H1 (cell line): ENCODE measurements around the gene SLC24A1. TPM values are rescaled to one million over a fixed set of nuclear protein-coding genes. Genes with fewer than 3 reads are reported as not detected.

Experiments
- CTCF ChIA-PET: fragments of 300-600 bp; sonication (Branson Sonifier 250); formaldehyde crosslinking; loops from one replicate; lab custom pipeline; 2021; ENCODE audit not compliant: partially characterized antibody; lab: Charles Lee
- POLR2A ChIA-PET: fragments of 300-600 bp; sonication (Branson Sonifier 250); formaldehyde crosslinking; loops from one replicate; lab custom pipeline; 2021; ENCODE audit warnings: inconsistent platforms; ENCODE audit not compliant: partially characterized antibody; lab: Charles Lee
- DNase-seq, 2 experiments: peaks; one replicate each; pipeline versions ENCODE4 v3.0.0 to v3.0.0-alpha.2; 2010 to 2022; ENCODE audit warnings: low spot score in 2 of 2, low read depth in 1 of 2, mixed read lengths in 1 of 2
- FAIRE-seq: peaks from 2 replicates; lab custom pipeline; 2011; peaks lifted over from hg19 to GRCh38; lab: Jason Lieb, UNC
- H2AFZ ChIP-seq: 2 replicates; pipeline ENCODE4 v1.8.1; 2012; ENCODE audit warnings: low read length, inconsistent platforms
- H2AK5ac ChIP-seq: 2 replicates; pipeline ENCODE4 v1.6.1; 2013; ENCODE audit warnings: low read depth, low read length
- H2BK120ac ChIP-seq: replicated peaks from 2 replicates; pipeline ENCODE3; 2013; ENCODE audit warnings: low read depth, low read length, inconsistent platforms
- H2BK12ac ChIP-seq: 2 replicates; pipeline ENCODE4 v1.6.1; 2013; ENCODE audit warnings: low read depth, low read length
- H2BK15ac ChIP-seq: 2 replicates; pipeline ENCODE4 v1.6.1; 2013; ENCODE audit warnings: low read length
- H2BK20ac ChIP-seq: 2 replicates; pipeline ENCODE4 v1.6.1; 2013; ENCODE audit warnings: low read length
- H2BK5ac ChIP-seq: 2 replicates; pipeline ENCODE4 v1.6.1; 2013; ENCODE audit warnings: low read depth, low read length
- H3K14ac ChIP-seq: 2 replicates; pipeline ENCODE4 v1.6.1; 2013; ENCODE audit warnings: inconsistent platforms; ENCODE audit not compliant: insufficient read length
- H3K18ac ChIP-seq: 2 replicates; pipeline ENCODE4 v1.6.1; 2013; ENCODE audit warnings: low read length; ENCODE audit errors: extremely low read depth
- H3K23ac ChIP-seq: 2 replicates; pipeline ENCODE4 v1.6.1; 2013; ENCODE audit warnings: inconsistent platforms; ENCODE audit not compliant: insufficient read length
- H3K23me2 ChIP-seq: 2 replicates; pipeline ENCODE4 v1.6.1; 2013; ENCODE audit warnings: low read depth, low read length
- H3K27ac ChIP-seq: 2 replicates; pipeline ENCODE4 v1.6.1; 2011; ENCODE audit warnings: low read depth, low read length, inconsistent platforms
- H3K27me3 ChIP-seq, 4 experiments: replicated peaks in 1 of 4; 1 replicate in 1 of 4; 2 replicates in 3 of 4; pipeline versions ENCODE4 v1.6.1 to v1.8.1; 2011 to 2013; ENCODE audit warnings: low read length in 3 of 4, mild to moderate bottlenecking in 3 of 4, inconsistent platforms in 2 of 4, mixed read lengths in 2 of 4, moderate library complexity in 1 of 4; ENCODE audit not compliant: control insufficient read depth in 3 of 4, insufficient read depth in 3 of 4; ENCODE audit errors: extremely low read depth in 1 of 4
- H3K36me3 ChIP-seq, 4 experiments: 2 replicates each; pipeline versions ENCODE4 v1.6.1 to v1.8.1; 2011 to 2013; ENCODE audit warnings: mild to moderate bottlenecking in 4 of 4, low read length in 3 of 4, moderate library complexity in 2 of 4, control low read depth in 1 of 4, inconsistent platforms in 1 of 4; ENCODE audit not compliant: insufficient read depth in 4 of 4, control insufficient read depth in 2 of 4
- H3K4ac ChIP-seq: replicated peaks from 2 replicates; pipeline ENCODE3; 2013; ENCODE audit warnings: low read length, low read depth, mixed read lengths, inconsistent platforms; ENCODE audit not compliant: insufficient read length
- H3K4me1 ChIP-seq, 4 experiments: replicated peaks in 1 of 4; 1 replicate in 1 of 4; 2 replicates in 3 of 4; pipeline versions ENCODE4 v1.6.1 to v1.8.1; 2011 to 2013; ENCODE audit warnings: low read length in 3 of 4, inconsistent platforms in 2 of 4, mixed read lengths in 1 of 4; ENCODE audit not compliant: insufficient read depth in 4 of 4, control insufficient read depth in 3 of 4
- H3K4me2 ChIP-seq, 2 experiments: 2 replicates each; pipeline versions ENCODE4 v1.6.1 to v1.8.1; 2011 to 2013; ENCODE audit warnings: low read depth in 2 of 2, low read length in 2 of 2, control low read depth in 1 of 2, inconsistent platforms in 1 of 2, mild to moderate bottlenecking in 1 of 2; ENCODE audit not compliant: insufficient read depth in 1 of 2
- H3K4me3 ChIP-seq, 4 experiments: fragments of 200-600, 300-600 bp in 1 of 4; sonication (generic), shearing (Covaris generic), sonication (Bioruptor Twin) in 1 of 4; 2 replicates each; pipeline versions ENCODE4 v1.5.1 to v1.8.1; 2011 to 2016; ENCODE audit warnings: low read length in 4 of 4, low read depth in 3 of 4, control low read depth in 2 of 4, inconsistent platforms in 2 of 4, mild to moderate bottlenecking in 2 of 4, mixed read lengths in 1 of 4, moderate library complexity in 1 of 4; ENCODE audit not compliant: insufficient read depth in 2 of 4; ENCODE audit errors: extremely low read depth in 1 of 4
- H3K56ac ChIP-seq: replicated peaks from 2 replicates; pipeline ENCODE3; 2013; ENCODE audit warnings: low read depth, mild to moderate bottlenecking, mixed read lengths, low read length, inconsistent platforms; ENCODE audit not compliant: insufficient read length
- H3K79me1 ChIP-seq: 2 replicates; pipeline ENCODE4 v1.6.1; 2013; ENCODE audit warnings: low read depth, low read length, control low read depth
- H3K79me2 ChIP-seq, 2 experiments: 2 replicates each; pipeline versions ENCODE4 v1.6.1 to v1.8.1; 2012 to 2013; ENCODE audit warnings: low read length in 2 of 2, mild to moderate bottlenecking in 2 of 2, inconsistent platforms in 1 of 2; ENCODE audit not compliant: insufficient read depth in 2 of 2, control insufficient read depth in 1 of 2
- H3K9ac ChIP-seq, 4 experiments: replicated peaks in 1 of 4; 1 replicate in 1 of 4; 2 replicates in 3 of 4; pipeline versions ENCODE4 v1.6.1 to v1.8.1; 2011 to 2013; ENCODE audit warnings: low read depth in 3 of 4, low read length in 3 of 4, control low read depth in 2 of 4, mild to moderate bottlenecking in 2 of 4, moderate library complexity in 2 of 4, inconsistent platforms in 1 of 4; ENCODE audit errors: extremely low read depth in 1 of 4
- H3K9me3 ChIP-seq, 2 experiments: 2 replicates each; pipeline versions ENCODE4 v1.6.1 to v1.8.1; 2012 to 2013; ENCODE audit warnings: mild to moderate bottlenecking in 2 of 2, moderate library complexity in 2 of 2, control low read depth in 1 of 2, inconsistent platforms in 1 of 2, low read depth in 1 of 2, low read length in 1 of 2, mixed read lengths in 1 of 2; ENCODE audit not compliant: insufficient read depth in 2 of 2
- H4K20me1 ChIP-seq, 2 experiments: replicated peaks in 1 of 2; 2 replicates each; pipeline versions ENCODE3 to v1.8.1; 2011 to 2013; ENCODE audit warnings: inconsistent platforms in 2 of 2, low read length in 2 of 2, mild to moderate bottlenecking in 1 of 2; ENCODE audit not compliant: insufficient read depth in 2 of 2, control insufficient read depth in 1 of 2
- H4K5ac ChIP-seq: 2 replicates; pipeline ENCODE4 v1.6.1; 2013; ENCODE audit warnings: low read length, low read depth, mixed read lengths, inconsistent platforms; ENCODE audit not compliant: insufficient read length
- H4K8ac ChIP-seq: 2 replicates; pipeline ENCODE4 v1.8.0; 2013; ENCODE audit warnings: mild to moderate bottlenecking, moderate library complexity, low read length, inconsistent platforms; ENCODE audit not compliant: insufficient read depth; ENCODE audit errors: extremely low read depth
- H4K91ac ChIP-seq: replicated peaks from 2 replicates; pipeline ENCODE3; 2013; ENCODE audit warnings: low read length, mixed read lengths, inconsistent platforms; ENCODE audit not compliant: insufficient read length
- ASH2L ChIP-seq: fragments of 200-600, 300-600 bp; sonication (generic); IDR thresholded peaks from one replicate; pipeline ENCODE4 v1.7.1; 2017; ENCODE audit warnings: low read length
- BCL11A ChIP-seq, 2 experiments: IDR thresholded peaks; one replicate each; pipeline ENCODE4 v1.6.1; 2011; ENCODE audit warnings: low read depth in 2 of 2, low read length in 2 of 2, mild to moderate bottlenecking in 2 of 2
- CBX5 ChIP-seq: fragments of 300-800, 300-1000 bp; sonication (generic); IDR thresholded peaks from 2 replicates; pipeline ENCODE4 v1.7.1; 2016; ENCODE audit warnings: antibody characterized with exemption, low read length, low read depth
- CTBP2 ChIP-seq: IDR thresholded peaks from 2 replicates; pipeline ENCODE4 v1.7.0; 2011; ENCODE audit warnings: borderline replicate concordance, mild to moderate bottlenecking, moderate library complexity, mixed read lengths, low read length; ENCODE audit not compliant: insufficient read depth, insufficient read length
- CTCF ChIP-seq, 3 experiments: IDR thresholded peaks; 1 replicate in 2 of 3; 2 replicates in 1 of 3; pipeline versions ENCODE4 v1.5.1 to v1.6.1; 2011; ENCODE audit warnings: low read length in 3 of 3, mild to moderate bottlenecking in 3 of 3, inconsistent platforms in 2 of 3, low read depth in 1 of 3, moderate library complexity in 1 of 3; ENCODE audit not compliant: insufficient read depth in 1 of 3; ENCODE audit errors: control extremely low read depth in 1 of 3
- E2F6 ChIP-seq: IDR thresholded peaks from 2 replicates; pipeline ENCODE4 v1.6.1; 2012; ENCODE audit warnings: inconsistent platforms
- GABPA ChIP-seq: IDR thresholded peaks from 2 replicates; pipeline ENCODE4 v1.6.1; 2011; ENCODE audit warnings: mild to moderate bottlenecking, low read length, moderate library complexity, borderline replicate concordance; ENCODE audit not compliant: insufficient read depth
- MAFK ChIP-seq: IDR thresholded peaks from 2 replicates; pipeline ENCODE4 v1.6.1; 2012; ENCODE audit warnings: low read depth, mild to moderate bottlenecking, improper control_type of control experiment, low read length
- PHF8 ChIP-seq: fragments of 200-600 bp; sonication (generic); conservative IDR thresholded peaks from 2 replicates; pipeline ENCODE4 v1.7.1; 2012; ENCODE audit warnings: low read depth, mild to moderate bottlenecking, inconsistent platforms, low read length, moderate library complexity
- USF2 ChIP-seq: IDR thresholded peaks from 2 replicates; pipeline ENCODE4 v1.6.1; 2011; ENCODE audit warnings: low read length, improper control_type of control experiment
- polyA plus RNA-seq, 7 experiments: library from polyadenylated mRNA; depleted of rRNA in 3 of 7; stranded (reverse) in 5 of 7; unstranded in 2 of 7; fragments of >200 nt in 5 of 7; fragments of 200-250 nt in 2 of 7; gene quantifications; 1 replicate in 5 of 7; 2 replicates in 1 of 7; 4 replicates in 1 of 7; pipeline versions ENCODE4 v1.2.1 to v1.2.3, GENCODE V29; 2011 to 2013; ENCODE audit warnings: missing spikeins in 2 of 7, mixed read lengths in 2 of 7
- total RNA-seq: library from RNA; stranded (reverse); fragmentation: NEBNext Ultra II Directional; extraction: Animal tissue kit (Norgen Biotek cat#: 25700); gene quantifications from 2 replicates; pipeline ENCODE4 v1.2.1, GENCODE V29; 2021

Gene SLC24A1
- total and polyA plus RNA-seq, 2 of the 8 experiments (the other 6 are each of a cell fraction or from before 2014, with no cell fraction given), result 4.9 to 6.6 TPM

GRCh38 chr15:65623103-65623502, 1.4 kb downstream of the SLC24A1 start:
- Histone ChIP-seq H4K5ac (no peak overlapping the region), H2BK15ac (no peak overlapping the region), H4K20me1 (no peaks in the 10 kb centered on the region), H3K23ac (no peak overlapping the region), H3K14ac (no peak overlapping the region), H2AK5ac (no peak overlapping the region), H3K23me2 (no peaks in the 10 kb centered on the region), H3K18ac (no peak overlapping the region), H3K4me2 (no peak overlapping the region), H3K4ac (no peak overlapping the region), H4K91ac (no peak overlapping the region), H2BK120ac (no peak overlapping the region), H3K9ac (no peak overlapping the region), H3K9me3 (no peaks in the 10 kb centered on the region), H3K79me1 (no peaks in the 10 kb centered on the region), H3K27ac (no peak overlapping the region), H2BK5ac (no peak overlapping the region), H2BK12ac (no peak overlapping the region), H3K4me1 (peaks cover 0 to 4% (median 2%) of the 10 kb centered on the region in 4 experiments; a peak in 3 of 7 replicates), H4K8ac (no peak overlapping the region), H3K4me3 (no peak overlapping the region), H2AFZ (no peak overlapping the region), H3K27me3 (no peaks in the 10 kb centered on the region), H3K56ac (no peak overlapping the region), H3K79me2 (no peaks in the 10 kb centered on the region), H2BK20ac (no peak overlapping the region), H3K36me3 (no peaks in the 10 kb centered on the region)
- FAIRE-seq, result no peak
- POLR2A ChIA-PET, result interaction anchor here (3.2 kb wide), 1 partner anchor 12 kb away, joined by 25 read pairs; the partner anchor contains the start of gene INTS14
- no peak for DNase-seq
- CTCF ChIA-PET, result interaction anchor here (1.0 to 2.3 kb wide), 2 partner anchors 15 to 202 kb away, joined by 3 to 6 read pairs; no protein-coding TSS in a partner anchor
- TF ChIP-seq USF2 (no peak), CTCF (IDR thresholded peaks at IDR 0.05; ENCODE audit: control extremely low read depth in 1 of 3, insufficient read depth in 1 of 3, low read depth in 1 of 3, low read length in 3 of 3) (no peak), E2F6 (no peak), CBX5 (no peak), BCL11A (IDR thresholded peaks at IDR 0.05; ENCODE audit: low read depth in 2 of 2, low read length in 2 of 2) (no peak), GABPA (no peak), PHF8 (no peak), MAFK (no peak), CTBP2 (no peak), ASH2L (no peak)
